MM.1S (cell line): ENCODE measurements around the gene GMPPA.

Source experiments
- DNase-seq: peaks from one replicate; pipeline ENCODE4 v3.0.0-alpha.2; 2015
- H2AFZ ChIP-seq: fragments of 300-600 bp; sonication (generic); 2 replicates; pipeline ENCODE4 v1.6.0; 2016; ENCODE audit warnings: antibody characterized with exemption, low read length
- H3F3A ChIP-seq: fragments of 300-600 bp; sonication (generic); 2 replicates; pipeline ENCODE4 v1.6.1; 2016; ENCODE audit warnings: mild to moderate bottlenecking, antibody characterized with exemption, low read length, moderate library complexity, mixed read lengths; ENCODE audit not compliant: insufficient read depth
- H3K27ac ChIP-seq: fragments of 300-600 bp; sonication (generic); 2 replicates; pipeline ENCODE4 v1.5.1; 2016; ENCODE audit warnings: mild to moderate bottlenecking, low read length
- H3K27me3 ChIP-seq: fragments of 300-600 bp; sonication (generic); replicated peaks from 2 replicates; pipeline ENCODE4 v1.6.0; 2016; ENCODE audit warnings: low read length; ENCODE audit not compliant: insufficient read depth
- H3K36me3 ChIP-seq: fragments of 300-600 bp; sonication (generic); replicated peaks from 2 replicates; pipeline ENCODE4 v1.6.1; 2016; ENCODE audit warnings: mild to moderate bottlenecking, low read length, mixed read lengths; ENCODE audit not compliant: insufficient read depth
- H3K4me1 ChIP-seq: fragments of 300-600 bp; sonication (generic); 2 replicates; pipeline ENCODE4 v1.6.1; 2016; ENCODE audit warnings: low read length, mixed read lengths
- H3K4me2 ChIP-seq: fragments of 300-600 bp; sonication (generic); 2 replicates; pipeline ENCODE4 v1.6.0; 2016; ENCODE audit warnings: low read depth, low read length
- H3K4me3 ChIP-seq: fragments of 300-600 bp; sonication (generic); 2 replicates; pipeline ENCODE4 v1.5.1; 2016; ENCODE audit warnings: low read length, mixed read lengths
- H3K79me2 ChIP-seq: fragments of 300-600 bp; sonication (generic); 2 replicates; pipeline ENCODE4 v1.6.1; 2016; ENCODE audit warnings: mixed run types, low read length, mixed read lengths
- H3K9ac ChIP-seq: fragments of 300-600 bp; sonication (generic); 2 replicates; pipeline ENCODE4 v1.6.1; 2016; ENCODE audit warnings: low read length, mixed read lengths
- H3K9me2 ChIP-seq: fragments of 300-600 bp; sonication (generic); replicated peaks from 2 replicates; pipeline ENCODE4 v1.6.1; 2016; ENCODE audit warnings: mild to moderate bottlenecking, low read length, mixed read lengths; ENCODE audit not compliant: insufficient read depth
- H3K9me3 ChIP-seq: fragments of 300-600 bp; sonication (generic); replicated peaks from 2 replicates; pipeline ENCODE4 v1.6.1; 2016; ENCODE audit warnings: mild to moderate bottlenecking, low read length, mixed read lengths; ENCODE audit not compliant: insufficient read depth
- H4K20me1 ChIP-seq: fragments of 300-600 bp; sonication (generic); 2 replicates; pipeline ENCODE4 v1.6.1; 2016; ENCODE audit warnings: mild to moderate bottlenecking, low read length, moderate library complexity, mixed read lengths; ENCODE audit not compliant: insufficient read depth
- EZH2 ChIP-seq: fragments of 300-600 bp; sonication (generic); optimal IDR thresholded peaks from 2 replicates; pipeline ENCODE3; 2017; ENCODE audit warnings: low read depth, mild to moderate bottlenecking, antibody characterized with exemption, low read length, mixed read lengths
- EZH2phosphoT487 ChIP-seq: fragments of 300-600 bp; sonication (generic); IDR thresholded peaks from 2 replicates; pipeline ENCODE4 v1.6.1; 2018; ENCODE audit warnings: antibody characterized with exemption, low read length
- TF ChIP-seq, protein P1 (sequence below): fragments of 300-600 bp; sonication (generic); IDR thresholded peaks from 2 replicates; pipeline ENCODE4 v1.5.1; 2016; ENCODE audit warnings: antibody characterized with exemption, low read length, mixed read lengths

Gene GMPPA

DNA sequence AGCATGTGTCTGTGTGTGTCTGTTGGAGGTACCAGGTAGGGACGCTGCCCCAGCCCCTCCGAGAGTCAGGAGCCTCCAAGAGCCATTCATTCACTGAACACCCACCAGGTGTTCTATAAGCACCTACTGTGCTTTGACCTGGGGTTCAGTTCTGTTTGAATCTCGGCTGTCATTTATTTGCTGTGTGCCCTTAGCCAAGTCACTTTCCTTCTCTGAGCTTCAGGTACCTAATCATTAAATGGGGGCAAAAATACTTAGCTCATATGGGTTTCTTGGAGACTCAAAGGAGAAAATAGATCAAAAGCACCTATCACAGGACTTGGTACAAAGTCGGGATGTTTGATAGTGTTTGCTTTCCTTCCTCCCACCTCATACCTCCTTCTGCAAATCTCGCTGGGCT lies 28.8 kb downstream of the GMPPA start:
- H3K4me1 ChIP-seq, result peaks cover 5% of the 10 kb centered on the region; the same call in 1 of the 2 replicates
- H4K20me1 ChIP-seq, result no peaks in the 10 kb centered on the region; the same call in 1 of the 2 replicates
- peaks cover 95% of the 10 kb centered on the region for H3K27me3 ChIP-seq
- H3K4me2 ChIP-seq, result 0 out of 2 replicates have a peak overlapping the region, but pooled peaks have one; percentile 18
- H3K79me2 ChIP-seq, result no peaks in the 10 kb centered on the region
- H3K4me3 ChIP-seq, result no peak overlapping the region
- H3K9ac ChIP-seq, result no peak overlapping the region
- no peak overlapping the region for H2AFZ ChIP-seq
- no peak for TF ChIP-seq EZH2phosphoT487
- no peak for TF ChIP-seq EZH2
- TF ChIP-seq, protein P1, sequence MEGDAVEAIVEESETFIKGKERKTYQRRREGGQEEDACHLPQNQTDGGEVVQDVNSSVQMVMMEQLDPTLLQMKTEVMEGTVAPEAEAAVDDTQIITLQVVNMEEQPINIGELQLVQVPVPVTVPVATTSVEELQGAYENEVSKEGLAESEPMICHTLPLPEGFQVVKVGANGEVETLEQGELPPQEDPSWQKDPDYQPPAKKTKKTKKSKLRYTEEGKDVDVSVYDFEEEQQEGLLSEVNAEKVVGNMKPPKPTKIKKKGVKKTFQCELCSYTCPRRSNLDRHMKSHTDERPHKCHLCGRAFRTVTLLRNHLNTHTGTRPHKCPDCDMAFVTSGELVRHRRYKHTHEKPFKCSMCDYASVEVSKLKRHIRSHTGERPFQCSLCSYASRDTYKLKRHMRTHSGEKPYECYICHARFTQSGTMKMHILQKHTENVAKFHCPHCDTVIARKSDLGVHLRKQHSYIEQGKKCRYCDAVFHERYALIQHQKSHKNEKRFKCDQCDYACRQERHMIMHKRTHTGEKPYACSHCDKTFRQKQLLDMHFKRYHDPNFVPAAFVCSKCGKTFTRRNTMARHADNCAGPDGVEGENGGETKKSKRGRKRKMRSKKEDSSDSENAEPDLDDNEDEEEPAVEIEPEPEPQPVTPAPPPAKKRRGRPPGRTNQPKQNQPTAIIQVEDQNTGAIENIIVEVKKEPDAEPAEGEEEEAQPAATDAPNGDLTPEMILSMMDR, result no peak
- no peaks in the 10 kb centered on the region for H3K9me2 ChIP-seq
- no peaks in the 10 kb centered on the region for H3K36me3 ChIP-seq
- DNase-seq, result no peak
- no peaks in the 10 kb centered on the region for H3K9me3 ChIP-seq
- H3F3A ChIP-seq, result no peaks in the 10 kb centered on the region
- no peak overlapping the region for H3K27ac ChIP-seq

DNA sequence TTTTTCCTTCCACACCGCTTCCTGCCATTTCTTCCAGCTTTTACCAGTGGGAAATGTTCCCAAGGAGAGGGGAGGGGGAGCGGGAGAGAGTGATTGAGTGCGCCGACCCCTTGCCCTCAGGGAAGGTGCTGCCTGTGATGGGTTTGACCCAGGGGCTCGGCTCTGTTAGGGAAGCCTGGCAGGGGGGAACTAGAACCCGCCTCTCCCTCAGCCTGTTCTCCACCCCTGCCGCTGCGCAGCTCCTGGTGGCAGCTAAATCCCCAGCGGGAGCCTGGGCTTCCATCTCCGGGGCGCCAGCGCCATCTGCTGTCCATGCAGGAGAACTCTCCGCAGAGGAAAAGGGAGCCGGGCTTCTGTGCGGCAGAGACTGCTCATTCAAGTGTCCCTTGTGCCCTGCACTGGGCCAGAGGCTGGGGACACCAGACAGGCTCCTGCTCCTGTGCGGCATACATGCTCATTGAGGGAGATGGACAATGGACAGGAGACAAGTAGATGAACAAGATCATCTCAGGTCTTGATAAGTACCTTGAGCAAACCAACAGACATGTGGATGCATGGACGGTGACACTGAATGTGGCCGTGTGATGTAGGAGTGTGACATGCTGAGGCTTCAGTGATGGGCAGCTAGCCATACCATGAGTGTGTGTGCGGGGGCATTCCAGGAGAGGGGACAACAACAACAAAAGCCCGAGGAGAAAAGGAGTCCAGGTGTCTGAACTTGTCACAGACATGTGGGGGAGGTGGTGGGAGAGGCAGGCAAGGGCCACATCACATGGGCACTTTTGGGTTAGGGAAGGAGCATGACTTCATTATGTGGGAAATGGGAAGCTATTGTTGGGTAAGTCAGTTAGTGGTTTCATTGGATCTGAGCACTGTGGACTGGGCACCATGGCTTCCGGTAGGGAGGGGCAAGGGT lies 31.6 kb downstream of the GMPPA start:
- Histone ChIP-seq H3F3A (no peaks in the 10 kb centered on the region), H3K9me3 (no peaks in the 10 kb centered on the region), H2AFZ (no peak overlapping the region), H3K4me2 (no peak overlapping the region), H3K9me2 (no peaks in the 10 kb centered on the region), H3K4me1 (peaks cover 5% of the 10 kb centered on the region; the same call in 1 of the 2 replicates), H3K36me3 (no peaks in the 10 kb centered on the region), H3K9ac (no peak overlapping the region), H3K27ac (no peak overlapping the region), H3K27me3 (peaks cover 76% of the 10 kb centered on the region), H3K4me3 (no peak overlapping the region), H3K79me2 (no peaks in the 10 kb centered on the region), H4K20me1 (no peaks in the 10 kb centered on the region; the same call in 1 of the 2 replicates)
- DNase-seq, result peak; percentile 79
- TF ChIP-seq EZH2phosphoT487, result no peak
- TF ChIP-seq, protein P1, result peak; percentile 92
- no peak for TF ChIP-seq EZH2

DNA sequence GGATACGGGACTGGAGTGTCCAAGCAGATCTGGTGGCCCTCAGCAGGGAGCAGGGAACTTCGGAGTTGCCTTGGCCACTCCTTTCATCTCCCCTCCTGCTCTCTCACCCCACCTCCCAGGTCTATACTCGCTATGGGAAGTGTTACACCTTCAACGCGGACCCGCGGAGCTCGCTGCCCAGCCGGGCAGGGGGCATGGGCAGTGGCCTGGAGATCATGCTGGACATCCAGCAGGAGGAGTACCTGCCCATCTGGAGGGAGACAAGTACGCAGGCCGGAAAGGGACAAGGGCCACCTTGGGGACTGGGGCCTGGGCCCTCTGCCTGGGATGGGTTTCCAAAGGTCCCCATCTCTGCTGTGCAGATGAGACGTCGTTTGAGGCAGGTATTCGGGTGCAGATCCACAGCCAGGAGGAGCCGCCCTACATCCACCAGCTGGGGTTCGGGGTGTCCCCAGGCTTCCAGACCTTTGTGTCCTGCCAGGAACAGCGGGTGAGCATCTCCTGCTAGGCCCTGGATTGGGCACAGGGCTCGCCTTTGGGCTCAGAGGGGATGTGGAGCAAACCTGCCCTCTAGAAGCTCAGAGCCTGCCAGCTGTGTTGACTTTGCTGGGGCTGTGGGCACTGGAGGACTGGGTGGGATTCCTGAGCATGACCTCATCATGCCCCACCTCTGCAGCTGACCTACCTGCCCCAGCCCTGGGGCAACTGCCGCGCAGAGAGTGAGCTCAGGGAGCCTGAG lies 33.1 kb downstream of the GMPPA start:
- H3K4me3 ChIP-seq, result no peak overlapping the region
- TF ChIP-seq EZH2 (no peak), EZH2phosphoT487 (no peak)
- TF ChIP-seq, protein P1, result no peak
- H3F3A ChIP-seq, result no peaks in the 10 kb centered on the region
- no peak overlapping the region for H2AFZ ChIP-seq
- H3K9me3 ChIP-seq, result no peaks in the 10 kb centered on the region
- H3K36me3 ChIP-seq, result no peaks in the 10 kb centered on the region
- no peak overlapping the region for H3K27ac ChIP-seq
- no peak for DNase-seq
- no peaks in the 10 kb centered on the region; the same call in 1 of the 2 replicates for H4K20me1 ChIP-seq
- H3K9me2 ChIP-seq, result no peaks in the 10 kb centered on the region
- peaks cover 62% of the 10 kb centered on the region for H3K27me3 ChIP-seq
- no peaks in the 10 kb centered on the region for H3K79me2 ChIP-seq
- no peak overlapping the region for H3K9ac ChIP-seq
- peaks cover 5% of the 10 kb centered on the region; the same call in 1 of the 2 replicates for H3K4me1 ChIP-seq
- H3K4me2 ChIP-seq, result no peak overlapping the region
